GM19043 (cell line): ENCODE measurements around the gene ARHGEF19.
"Not testable (repeated sequence)": the region's sequence is repeated elsewhere in the genome, so short reads cannot be mapped to it uniquely, and the experiment has no call there.

Experiments
- ATAC-seq: cut with Tn5 transposase; IDR thresholded peaks from one replicate; pipeline ENCODE4 v1.9.1; 2021; ENCODE audit warnings: low read depth; ENCODE audit not compliant: unreplicated experiment

The ARHGEF19 gene

GRCh38 chr1:16212251-16212961 is at the start of gene ARHGEF19:
ARHGEF19 (minus strand) TSS chr1:16212652; CDS start chr1:16209054, 3,598 bp downstream.
- ATAC-seq = no peak

GRCh38 chr1:16262067-16262466 is 49.6 kb upstream of the ARHGEF19 start:
- no peak for ATAC-seq

GRCh38 chr1:16260814-16261213 is 48.4 kb upstream of the ARHGEF19 start:
- no peak for ATAC-seq

GRCh38 chr1:16258591-16259135 is 46.2 kb upstream of the ARHGEF19 start:
- no peak for ATAC-seq

GRCh38 chr1:16257968-16258367 is 45.5 kb upstream of the ARHGEF19 start:
- no peak for ATAC-seq

GRCh38 chr1:16257556-16257955 is 45.1 kb upstream of the ARHGEF19 start:
- not testable (repeated sequence) for ATAC-seq

- no peak for ATAC-seq
Measured at GRCh38 chr1:16256478-16256877, 44.0 kb upstream of the ARHGEF19 start.

- ATAC-seq = no peak
Measured at GRCh38 chr1:16254263-16254928, 41.9 kb upstream of the ARHGEF19 start.

GRCh38 chr1:16253332-16253922 is 41.0 kb upstream of the ARHGEF19 start:
- ATAC-seq = no peak

- ATAC-seq = no peak
Measured at GRCh38 chr1:16252912-16253311, 40.5 kb upstream of the ARHGEF19 start.

- no peak for ATAC-seq
Measured at GRCh38 chr1:16251381-16251780, 38.9 kb upstream of the ARHGEF19 start.

GRCh38 chr1:16250524-16251251 is 38.2 kb upstream of the ARHGEF19 start:
- no peak for ATAC-seq

- no peak for ATAC-seq
Measured at GRCh38 chr1:16249596-16250241, 37.3 kb upstream of the ARHGEF19 start.

GRCh38 chr1:16248603-16249516 is 36.4 kb upstream of the ARHGEF19 start:
- no peak for ATAC-seq

GRCh38 chr1:16248007-16248436 is 35.6 kb upstream of the ARHGEF19 start:
- no peak for ATAC-seq

- no peak for ATAC-seq
Measured at GRCh38 chr1:16247441-16247840, 35.0 kb upstream of the ARHGEF19 start.

GRCh38 chr1:16246961-16247360 is 34.5 kb upstream of the ARHGEF19 start:
- ATAC-seq = no peak

- not testable (repeated sequence) for ATAC-seq
Measured at GRCh38 chr1:16246239-16246638, 33.8 kb upstream of the ARHGEF19 start.

GRCh38 chr1:16245476-16246196 is 33.2 kb upstream of the ARHGEF19 start:
- no peak for ATAC-seq
